22Rv1 (cell line): ENCODE results near the gene SLC22A1.

Source experiments
- CTCF ChIP-seq: fragments of 450-650 bp; IDR thresholded peaks from 2 replicates; pipeline ENCODE4 v1.5.1; 2017; ENCODE audit warnings: mild to moderate bottlenecking
- ZFX ChIP-seq: fragments of 450-650 bp; IDR thresholded peaks from 2 replicates; pipeline ENCODE4 v1.6.1; 2017; ENCODE audit warnings: antibody characterized with exemption, borderline replicate concordance

DNA sequence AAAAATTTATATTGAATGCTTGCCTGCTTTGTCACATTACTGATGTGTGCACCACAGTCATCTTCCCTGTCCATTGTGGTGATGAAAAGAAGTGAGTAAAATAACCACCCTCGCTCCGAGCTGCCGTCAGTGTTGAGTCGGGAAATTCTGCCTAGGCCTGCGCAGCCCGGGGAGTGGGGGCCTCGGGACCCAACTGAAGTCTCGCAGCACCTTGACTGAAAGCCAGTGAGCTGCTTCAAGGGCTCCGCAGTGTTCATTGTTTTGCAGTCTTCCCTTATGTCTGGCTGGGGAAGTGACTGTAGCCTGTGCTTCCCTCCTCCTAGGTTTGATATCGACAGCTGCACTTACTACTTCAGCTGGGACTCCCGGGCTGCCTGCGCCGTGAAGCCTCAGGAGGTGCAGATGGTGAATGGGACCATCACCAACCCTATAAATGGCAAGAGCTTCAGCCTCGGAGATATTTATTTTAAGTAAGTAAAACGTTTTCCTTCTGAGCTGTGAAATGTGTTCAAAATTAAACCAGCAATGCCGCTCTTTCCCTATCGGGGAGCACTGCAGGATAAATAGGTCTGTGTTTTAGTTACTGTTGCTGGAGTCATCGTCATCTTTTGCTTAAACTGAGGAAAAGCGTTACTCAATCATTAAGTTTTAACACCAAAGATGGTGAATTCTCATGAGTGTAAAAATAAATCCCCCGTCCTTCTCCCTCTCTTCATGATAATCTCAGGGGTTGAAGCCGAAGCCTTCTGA, 32.7 kb upstream of the SLC22A1 start:
- peak; percentile 46 for TF ChIP-seq CTCF
- no peak for TF ChIP-seq ZFX
